HepG2 (cell line): Measurements from ENCODE around the gene SHE.

Source experiments
- ZBTB49 ChIP-seq: sonication (generic); formaldehyde crosslinking; IDR thresholded peaks from 2 replicates; pipeline ENCODE4 v1.4.0; 2020; ENCODE audit warnings: missing genetic modification reagents, borderline replicate concordance
- TF ChIP-seq, protein P1 (sequence below): sonication (generic); formaldehyde crosslinking; IDR thresholded peaks from 2 replicates; pipeline ENCODE4 v1.4.0; 2020; ENCODE audit warnings: missing genetic modification reagents
- TF ChIP-seq, protein P2 (sequence below): sonication (generic); formaldehyde crosslinking; IDR thresholded peaks from 2 replicates; pipeline ENCODE4 v1.5.0; 2020; ENCODE audit warnings: mild to moderate bottlenecking, missing genetic modification reagents, moderate library complexity

DNA sequence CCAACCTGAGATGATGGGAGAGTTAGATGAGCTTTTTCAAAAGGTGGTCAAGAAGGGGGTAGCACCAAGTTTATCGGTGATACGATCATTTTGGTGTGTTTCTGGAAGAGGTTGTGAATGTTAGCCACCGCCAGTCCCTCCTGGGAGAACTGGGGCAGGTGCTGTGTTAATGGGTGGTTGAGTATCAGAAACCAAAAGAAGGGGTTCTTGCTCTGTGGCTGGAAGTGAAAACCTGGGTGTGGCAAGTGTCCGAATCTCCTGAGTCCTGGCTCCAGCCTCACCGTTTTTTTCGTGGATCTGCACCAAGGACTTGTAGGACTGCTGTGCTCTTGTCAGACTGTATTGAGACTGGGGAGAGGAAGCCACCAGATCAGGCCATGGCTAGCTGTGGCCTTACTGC, 48.4 kb upstream of the SHE start:
- TF ChIP-seq, protein P1, sequence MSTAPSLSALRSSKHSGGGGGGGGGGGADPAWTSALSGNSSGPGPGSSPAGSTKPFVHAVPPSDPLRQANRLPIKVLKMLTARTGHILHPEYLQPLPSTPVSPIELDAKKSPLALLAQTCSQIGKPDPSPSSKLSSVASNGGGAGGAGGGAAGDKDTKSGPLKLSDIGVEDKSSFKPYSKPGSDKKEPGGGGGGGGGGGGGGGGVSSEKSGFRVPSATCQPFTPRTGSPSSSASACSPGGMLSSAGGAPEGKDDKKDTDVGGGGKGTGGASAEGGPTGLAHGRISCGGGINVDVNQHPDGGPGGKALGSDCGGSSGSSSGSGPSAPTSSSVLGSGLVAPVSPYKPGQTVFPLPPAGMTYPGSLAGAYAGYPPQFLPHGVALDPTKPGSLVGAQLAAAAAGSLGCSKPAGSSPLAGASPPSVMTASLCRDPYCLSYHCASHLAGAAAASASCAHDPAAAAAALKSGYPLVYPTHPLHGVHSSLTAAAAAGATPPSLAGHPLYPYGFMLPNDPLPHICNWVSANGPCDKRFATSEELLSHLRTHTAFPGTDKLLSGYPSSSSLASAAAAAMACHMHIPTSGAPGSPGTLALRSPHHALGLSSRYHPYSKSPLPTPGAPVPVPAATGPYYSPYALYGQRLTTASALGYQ (CRISPR knock-in tag) = no peak
- TF ChIP-seq, protein P2, sequence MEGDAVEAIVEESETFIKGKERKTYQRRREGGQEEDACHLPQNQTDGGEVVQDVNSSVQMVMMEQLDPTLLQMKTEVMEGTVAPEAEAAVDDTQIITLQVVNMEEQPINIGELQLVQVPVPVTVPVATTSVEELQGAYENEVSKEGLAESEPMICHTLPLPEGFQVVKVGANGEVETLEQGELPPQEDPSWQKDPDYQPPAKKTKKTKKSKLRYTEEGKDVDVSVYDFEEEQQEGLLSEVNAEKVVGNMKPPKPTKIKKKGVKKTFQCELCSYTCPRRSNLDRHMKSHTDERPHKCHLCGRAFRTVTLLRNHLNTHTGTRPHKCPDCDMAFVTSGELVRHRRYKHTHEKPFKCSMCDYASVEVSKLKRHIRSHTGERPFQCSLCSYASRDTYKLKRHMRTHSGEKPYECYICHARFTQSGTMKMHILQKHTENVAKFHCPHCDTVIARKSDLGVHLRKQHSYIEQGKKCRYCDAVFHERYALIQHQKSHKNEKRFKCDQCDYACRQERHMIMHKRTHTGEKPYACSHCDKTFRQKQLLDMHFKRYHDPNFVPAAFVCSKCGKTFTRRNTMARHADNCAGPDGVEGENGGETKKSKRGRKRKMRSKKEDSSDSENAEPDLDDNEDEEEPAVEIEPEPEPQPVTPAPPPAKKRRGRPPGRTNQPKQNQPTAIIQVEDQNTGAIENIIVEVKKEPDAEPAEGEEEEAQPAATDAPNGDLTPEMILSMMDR (CRISPR knock-in tag) = no peak
- no peak for TF ChIP-seq ZBTB49 (CRISPR knock-in tag)
